K562 (cell line): ENCODE data around the gene RIPOR1. TPM values are rescaled to one million over a fixed set of nuclear protein-coding genes. Genes with fewer than 3 reads are reported as not detected.

Experiments used
- CREB3 ChIP-seq: fragments of 450-650 bp; conservative IDR thresholded peaks from 2 replicates; pipeline ENCODE4 v1.6.1; 2016; ENCODE audit warnings: missing genetic modification characterization, low read depth, mild to moderate bottlenecking, missing compliant biosample characterization, moderate library complexity
- CXXC5 ChIP-seq: fragments of 250-450 bp; sonication (Bioruptor Pico); IDR thresholded peaks from 2 replicates; pipeline ENCODE4 v1.8.0; 2022; ENCODE audit warnings: inconsistent platforms, mild to moderate bottlenecking, moderate library complexity
- FOXJ3 ChIP-seq: sonication (generic); formaldehyde crosslinking; IDR thresholded peaks from 2 replicates; pipeline ENCODE4 v1.4.0; 2020; ENCODE audit warnings: mild to moderate bottlenecking, missing genetic modification reagents
- MAFK ChIP-seq: IDR thresholded peaks from 2 replicates; pipeline ENCODE4 v1.6.1; 2011; ENCODE audit warnings: low read length, improper control_type of control experiment
- NFXL1 ChIP-seq: fragments of 450-650 bp; formaldehyde crosslinking; IDR thresholded peaks from 2 replicates; pipeline ENCODE4 v1.4.0; 2021; ENCODE audit warnings: mild to moderate bottlenecking
- POLR2AphosphoS2 ChIP-seq: IDR thresholded peaks from 2 replicates; pipeline ENCODE4 v1.6.1; 2012; ENCODE audit warnings: low read length, improper control_type of control experiment
- PRDM10 ChIP-seq: fragments of 450-650 bp; IDR thresholded peaks from 2 replicates; pipeline ENCODE4 v1.6.1; 2018; ENCODE audit not compliant: partially characterized antibody
- PTTG1 ChIP-seq: fragments of 450-650 bp; IDR thresholded peaks from 2 replicates; pipeline ENCODE4 v1.6.1; 2016; ENCODE audit warnings: low read depth, mild to moderate bottlenecking, missing genetic modification characterization, missing compliant biosample characterization
- TAF15 ChIP-seq: fragments of 200-400 bp; formaldehyde crosslinking; IDR thresholded peaks from 2 replicates; pipeline ENCODE4 v1.6.1; 2017; ENCODE audit warnings: mild to moderate bottlenecking, low read depth, low read length, moderate library complexity
- TCF15 ChIP-seq: fragments of 250-450 bp; sonication (Bioruptor Pico); IDR thresholded peaks from 2 replicates; pipeline ENCODE4 v1.8.0; 2022; ENCODE audit warnings: moderate library complexity, mild to moderate bottlenecking, inconsistent platforms
- TSHZ1 ChIP-seq: fragments of 250-450 bp; sonication (Bioruptor Pico); IDR thresholded peaks from 2 replicates; pipeline ENCODE4 v1.4.0; 2020; ENCODE audit warnings: mild to moderate bottlenecking, moderate library complexity
- ZBTB12 ChIP-seq: fragments of 250-450 bp; sonication (Bioruptor Pico); IDR thresholded peaks from 2 replicates; pipeline ENCODE4 v1.4.0; 2020
- polyA plus RNA-seq, 8 experiments: library from polyadenylated mRNA; depleted of rRNA in 4 of 8; stranded (reverse) in 5 of 8; unstranded in 3 of 8; fragments of >200 nt; fragmentation: Nextera tagmentation in 2 of 8; fragmentation: Illumina TruSeq in 1 of 8; extraction: Ambion mirVana in 2 of 8; extraction: Trizol in 1 of 8; gene quantifications; 2 replicates each; pipeline versions ENCODE4 v1.2.1 to v1.2.3, GENCODE V29; 2011 to 2014; ENCODE audit warnings: inconsistent platforms in 1 of 8, missing spikeins in 1 of 8
- total RNA-seq, 7 experiments: library from RNA; depleted of rRNA in 6 of 7; stranded (reverse); fragments of >200 nt in 6 of 7; fragmentation: Illumina TruSeq in 2 of 7; extraction: Trizol in 2 of 7; gene quantifications; 2 replicates each; pipeline versions ENCODE4 v1.2.1 to v1.2.3, GENCODE V29; 2011 to 2021; ENCODE audit warnings: low replicate concordance in 1 of 7

Gene RIPOR1
- total and polyA plus RNA-seq, 9 of the 15 experiments (the other 6 are each of a cell fraction or from before 2014, with no cell fraction given), result 0.36 to 31.1 (median 3.0) TPM

GRCh38 chr16:67521095-67521804 lies 7.4 kb upstream of the RIPOR1 start (continued):
- TF ChIP-seq TSHZ1 (CRISPR knock-in tag) (no peak), MAFK (peak; percentile 52; the same call in 1 of the 2 replicates), FOXJ3 (no peak), ZBTB12 (CRISPR knock-in tag) (no peak), CXXC5 (CRISPR knock-in tag) (peak; percentile 56; the same call in 1 of the 2 replicates), TCF15 (CRISPR knock-in tag) (no peak), PRDM10 (no peak), TAF15 (no peak), POLR2AphosphoS2 (no peak), PTTG1 (tag) (no peak), NFXL1 (no peak), CREB3 (tag) (no peak)
